ENCODE data around the gene TBL1Y. TPM values are rescaled to one million over a fixed set of nuclear protein-coding genes. Genes with fewer than 3 reads are reported as not detected.

The TBL1Y gene
- polyA plus RNA-seq, 1 donor from 2014 or later = not detected

DNA sequence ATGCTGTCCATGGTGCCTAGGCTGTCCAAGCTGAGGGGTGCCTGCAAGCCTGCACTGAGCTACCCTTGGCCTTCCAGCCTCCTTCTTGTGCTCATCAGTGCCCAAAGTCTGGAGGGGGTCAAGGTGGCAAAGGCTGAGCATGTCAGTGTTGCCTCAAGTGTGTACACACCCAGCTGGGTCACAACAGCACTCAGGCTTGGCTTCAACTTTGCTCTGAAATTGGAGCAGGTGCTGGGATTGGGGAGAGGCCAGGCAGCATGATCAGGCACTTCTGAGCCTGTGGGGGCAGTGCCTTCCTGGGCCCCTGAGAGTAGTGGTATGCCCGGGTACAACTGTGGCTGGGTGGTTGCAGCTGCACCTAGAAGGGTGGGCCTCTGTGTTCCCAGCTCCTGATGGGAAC is 18.7 kb downstream of the TBL1Y start:
- TF ChIP-seq, protein P1, sequence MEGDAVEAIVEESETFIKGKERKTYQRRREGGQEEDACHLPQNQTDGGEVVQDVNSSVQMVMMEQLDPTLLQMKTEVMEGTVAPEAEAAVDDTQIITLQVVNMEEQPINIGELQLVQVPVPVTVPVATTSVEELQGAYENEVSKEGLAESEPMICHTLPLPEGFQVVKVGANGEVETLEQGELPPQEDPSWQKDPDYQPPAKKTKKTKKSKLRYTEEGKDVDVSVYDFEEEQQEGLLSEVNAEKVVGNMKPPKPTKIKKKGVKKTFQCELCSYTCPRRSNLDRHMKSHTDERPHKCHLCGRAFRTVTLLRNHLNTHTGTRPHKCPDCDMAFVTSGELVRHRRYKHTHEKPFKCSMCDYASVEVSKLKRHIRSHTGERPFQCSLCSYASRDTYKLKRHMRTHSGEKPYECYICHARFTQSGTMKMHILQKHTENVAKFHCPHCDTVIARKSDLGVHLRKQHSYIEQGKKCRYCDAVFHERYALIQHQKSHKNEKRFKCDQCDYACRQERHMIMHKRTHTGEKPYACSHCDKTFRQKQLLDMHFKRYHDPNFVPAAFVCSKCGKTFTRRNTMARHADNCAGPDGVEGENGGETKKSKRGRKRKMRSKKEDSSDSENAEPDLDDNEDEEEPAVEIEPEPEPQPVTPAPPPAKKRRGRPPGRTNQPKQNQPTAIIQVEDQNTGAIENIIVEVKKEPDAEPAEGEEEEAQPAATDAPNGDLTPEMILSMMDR (IDR thresholded peaks at IDR 0.05; ENCODE audit: poor library complexity, severe bottlenecking) = no peak
- TF ChIP-seq TAF1 (IDR thresholded peaks at IDR 0.05; ENCODE audit: low read depth) (no peak), MXI1 (conservative IDR thresholded peaks at IDR 0.05; ENCODE audit: poor library complexity, severe bottlenecking) (no peak), EZH2 (IDR thresholded peaks at IDR 0.05; ENCODE audit: borderline replicate concordance, insufficient read depth, low read length, poor library complexity, severe bottlenecking) (no peak), EP300 (conservative IDR thresholded peaks at IDR 0.05; ENCODE audit: poor library complexity, severe bottlenecking) (no peak), RAD21 (conservative IDR thresholded peaks at IDR 0.05) (no peak), SMC3 (conservative IDR thresholded peaks at IDR 0.05; ENCODE audit: poor library complexity) (no peak), POLR2AphosphoS5 (IDR thresholded peaks at IDR 0.05) (no peak)
- TF ChIP-seq, protein P2, sequence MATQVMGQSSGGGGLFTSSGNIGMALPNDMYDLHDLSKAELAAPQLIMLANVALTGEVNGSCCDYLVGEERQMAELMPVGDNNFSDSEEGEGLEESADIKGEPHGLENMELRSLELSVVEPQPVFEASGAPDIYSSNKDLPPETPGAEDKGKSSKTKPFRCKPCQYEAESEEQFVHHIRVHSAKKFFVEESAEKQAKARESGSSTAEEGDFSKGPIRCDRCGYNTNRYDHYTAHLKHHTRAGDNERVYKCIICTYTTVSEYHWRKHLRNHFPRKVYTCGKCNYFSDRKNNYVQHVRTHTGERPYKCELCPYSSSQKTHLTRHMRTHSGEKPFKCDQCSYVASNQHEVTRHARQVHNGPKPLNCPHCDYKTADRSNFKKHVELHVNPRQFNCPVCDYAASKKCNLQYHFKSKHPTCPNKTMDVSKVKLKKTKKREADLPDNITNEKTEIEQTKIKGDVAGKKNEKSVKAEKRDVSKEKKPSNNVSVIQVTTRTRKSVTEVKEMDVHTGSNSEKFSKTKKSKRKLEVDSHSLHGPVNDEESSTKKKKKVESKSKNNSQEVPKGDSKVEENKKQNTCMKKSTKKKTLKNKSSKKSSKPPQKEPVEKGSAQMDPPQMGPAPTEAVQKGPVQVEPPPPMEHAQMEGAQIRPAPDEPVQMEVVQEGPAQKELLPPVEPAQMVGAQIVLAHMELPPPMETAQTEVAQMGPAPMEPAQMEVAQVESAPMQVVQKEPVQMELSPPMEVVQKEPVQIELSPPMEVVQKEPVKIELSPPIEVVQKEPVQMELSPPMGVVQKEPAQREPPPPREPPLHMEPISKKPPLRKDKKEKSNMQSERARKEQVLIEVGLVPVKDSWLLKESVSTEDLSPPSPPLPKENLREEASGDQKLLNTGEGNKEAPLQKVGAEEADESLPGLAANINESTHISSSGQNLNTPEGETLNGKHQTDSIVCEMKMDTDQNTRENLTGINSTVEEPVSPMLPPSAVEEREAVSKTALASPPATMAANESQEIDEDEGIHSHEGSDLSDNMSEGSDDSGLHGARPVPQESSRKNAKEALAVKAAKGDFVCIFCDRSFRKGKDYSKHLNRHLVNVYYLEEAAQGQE (IDR thresholded peaks at IDR 0.05; ENCODE audit: borderline replicate concordance) = no peak
- H3K9me3 ChIP-seq (ENCODE audit: low read length) = no peaks in the 10 kb centered on the region
- no peak overlapping the region for H3K9ac ChIP-seq (ENCODE audit: low read length)
- no peaks in the 10 kb centered on the region for H3F3A ChIP-seq (ENCODE audit: insufficient read depth, low read length, poor library complexity, severe bottlenecking)
- H2AFZ ChIP-seq (ENCODE audit: low read depth, low read length) = no peak overlapping the region
- H3K4me3 ChIP-seq (ENCODE audit: low read length) = no peak overlapping the region
- no peaks in the 10 kb centered on the region for H4K20me1 ChIP-seq (ENCODE audit: insufficient read depth)
- no peaks in the 10 kb centered on the region for H3K27me3 ChIP-seq (ENCODE audit: insufficient read depth, low read depth, low read length)
- no peak overlapping the region for H3K27ac ChIP-seq (ENCODE audit: low read length)
- no peaks in the 10 kb centered on the region for H3K79me2 ChIP-seq (replicated peaks; ENCODE audit: insufficient read depth, low read length)
- H3K4me2 ChIP-seq (ENCODE audit: low read length) = no peak overlapping the region
- H3K36me3 ChIP-seq (ENCODE audit: insufficient read depth, low read length) = no peaks in the 10 kb centered on the region
- H3K9me2 ChIP-seq (ENCODE audit: insufficient read depth, low read length) = no peaks in the 10 kb centered on the region

- no peak overlapping the region for H3K4me3 ChIP-seq (ENCODE audit: low read length)
- no peaks in the 10 kb centered on the region for H4K20me1 ChIP-seq (ENCODE audit: insufficient read depth)
- H3K9ac ChIP-seq (ENCODE audit: low read length) = no peak overlapping the region
- TF ChIP-seq RAD21 (conservative IDR thresholded peaks at IDR 0.05) (no peak), MXI1 (conservative IDR thresholded peaks at IDR 0.05; ENCODE audit: poor library complexity, severe bottlenecking) (no peak), EP300 (conservative IDR thresholded peaks at IDR 0.05; ENCODE audit: poor library complexity, severe bottlenecking) (no peak), EZH2 (IDR thresholded peaks at IDR 0.05; ENCODE audit: borderline replicate concordance, insufficient read depth, low read length, poor library complexity, severe bottlenecking) (no peak), TAF1 (IDR thresholded peaks at IDR 0.05; ENCODE audit: low read depth) (no peak), POLR2AphosphoS5 (IDR thresholded peaks at IDR 0.05) (no peak), SMC3 (conservative IDR thresholded peaks at IDR 0.05; ENCODE audit: poor library complexity) (no peak)
- TF ChIP-seq, protein P1 (IDR thresholded peaks at IDR 0.05; ENCODE audit: poor library complexity, severe bottlenecking) = no peak
- TF ChIP-seq, protein P2 (IDR thresholded peaks at IDR 0.05; ENCODE audit: borderline replicate concordance) = no peak
- H3K9me3 ChIP-seq (ENCODE audit: low read length) = no peaks in the 10 kb centered on the region
- H3K27ac ChIP-seq (ENCODE audit: low read length) = no peak overlapping the region
- no peak overlapping the region for H3K4me2 ChIP-seq (ENCODE audit: low read length)
- H3K79me2 ChIP-seq (replicated peaks; ENCODE audit: insufficient read depth, low read length) = no peaks in the 10 kb centered on the region
- H3F3A ChIP-seq (ENCODE audit: insufficient read depth, low read length, poor library complexity, severe bottlenecking) = no peaks in the 10 kb centered on the region
- no peaks in the 10 kb centered on the region for H3K36me3 ChIP-seq (ENCODE audit: insufficient read depth, low read length)
- no peak overlapping the region for H2AFZ ChIP-seq (ENCODE audit: low read depth, low read length)
- H3K27me3 ChIP-seq (ENCODE audit: insufficient read depth, low read depth, low read length) = no peaks in the 10 kb centered on the region
- H3K9me2 ChIP-seq (ENCODE audit: insufficient read depth, low read length) = no peaks in the 10 kb centered on the region
Measured at GRCh38 chrY:6931779-6932396, 21.4 kb downstream of the TBL1Y start.

Data from neural cell (in vitro differentiated cells).